Natural killer cell treated with Interleukin-12 subunit alpha and Interleukin-12 subunit beta and Interleukin-15 and Interleukin-18, amount 100 ng/mL, for 72 hours (primary cell): ENCODE data around the gene EDC4. TPM values are rescaled to one million over a fixed set of nuclear protein-coding genes. Genes with fewer than 3 reads are reported as not detected.

ENCODE experiments used
- ATAC-seq, 2 donors: fragments of 150-1000 bp; cut with Tn5 transposase in 1 of 2; sonication (Bioruptor Pico), chemical (Tn5 transposase) in 1 of 2; 2 replicates each; pipeline ENCODE4 v1.10.0; 2021
- DNase-seq: peaks from one replicate; pipeline ENCODE4 v3.0.0; 2022; ENCODE audit warnings: low spot score
- H3K27ac Mint-ChIP-seq, 2 donors: 1 replicate in 1 of 2; 2 replicates in 1 of 2; pipeline ENCODE4 v1.8.0; 2022; ENCODE audit warnings: mixed read lengths in 2 of 2, mild to moderate bottlenecking in 1 of 2, moderate library complexity in 1 of 2
- H3K27me3 Mint-ChIP-seq, 2 donors: 1 replicate in 1 of 2; 2 replicates in 1 of 2; pipeline ENCODE4 v1.8.0; 2022; ENCODE audit warnings: mixed read lengths in 2 of 2
- H3K36me3 Mint-ChIP-seq: one replicate; pipeline ENCODE4 v1.8.0; 2022; ENCODE audit warnings: mixed read lengths
- H3K4me1 Mint-ChIP-seq, 2 donors: 1 replicate in 1 of 2; 2 replicates in 1 of 2; pipeline ENCODE4 v1.8.0; 2022; ENCODE audit warnings: low read depth in 2 of 2, mixed read lengths in 2 of 2, mild to moderate bottlenecking in 1 of 2
- H3K4me3 Mint-ChIP-seq: one replicate; pipeline ENCODE4 v1.8.0; 2022; ENCODE audit warnings: mixed read lengths
- H3K9me3 Mint-ChIP-seq: 2 replicates; pipeline ENCODE4 v1.8.0; 2022; ENCODE audit warnings: mixed read lengths
- total RNA-seq, 2 donors: library from RNA; stranded (reverse); gene quantifications; one replicate each; pipeline ENCODE4 v1.2.3, GENCODE V29; 2022

The EDC4 gene
- total RNA-seq, 2 donors from 2014 or later = 100 to 151 TPM

DNA sequence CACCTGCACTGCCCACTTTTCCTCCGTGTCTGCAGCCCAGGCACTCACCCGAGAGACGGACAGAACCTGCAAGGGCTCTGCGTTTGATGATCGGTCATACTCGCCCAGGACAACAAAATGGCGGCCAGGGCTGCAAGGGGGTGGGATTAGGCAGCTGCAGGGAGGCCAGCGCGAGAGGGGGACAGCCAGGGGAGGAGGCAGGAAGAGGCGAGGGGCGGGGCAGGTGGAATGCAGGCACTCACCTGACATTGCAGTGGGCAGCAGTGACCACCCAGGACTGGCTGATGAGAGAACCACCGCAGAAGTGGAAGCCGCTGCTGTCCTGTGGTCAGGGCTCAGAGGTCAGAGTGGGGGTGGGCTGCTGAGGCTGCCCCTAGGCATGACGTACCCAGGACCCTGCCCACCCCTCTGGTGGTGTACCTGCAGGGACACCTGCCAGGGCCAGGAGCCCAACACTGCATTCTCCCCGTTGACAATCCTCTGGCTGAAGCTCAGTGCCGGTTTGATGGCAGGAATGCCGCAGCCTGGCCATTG, 57.9 kb downstream of the EDC4 start:
- no peak overlapping the region for H3K27ac Mint-ChIP-seq
- H3K4me3 Mint-ChIP-seq = no peak overlapping the region
- DNase-seq = no peak
- H3K36me3 Mint-ChIP-seq = peaks cover 9% of the 10 kb centered on the region
- H3K4me1 Mint-ChIP-seq = peaks cover 16 to 19% of the 10 kb centered on the region in 2 donors
- no peak for ATAC-seq
- H3K27me3 Mint-ChIP-seq = no peaks in the 10 kb centered on the region
- H3K9me3 Mint-ChIP-seq = no peaks in the 10 kb centered on the region

Other genes starting within 250 kb of the EDC4 start
- 10 to 100 TPM; 33.8 to 89.7 TPM for gene CARMIL2, start 227.9 kb upstream of the EDC4 start, total RNA-seq
- 10 to 100 TPM; 54.9 to 91.3 TPM for gene ACD, start 212.8 kb upstream of the EDC4 start, total RNA-seq
- gene PARD6A, start 212.1 kb upstream of the EDC4 start, total RNA-seq = 1 to 10 TPM; 6.3 to 8.0 TPM
- 10 to 100 TPM in 1 of 2 donors, 1 to 10 TPM in 1; 8.1 to 12.2 TPM for gene ENKD1, start 206.3 kb upstream of the EDC4 start, total RNA-seq
- gene C16orf86, start 206.2 kb upstream of the EDC4 start, total RNA-seq = 1 to 10 TPM; 1.6 to 1.9 TPM
- 10 to 100 TPM; 14.8 to 22.0 TPM for gene GFOD2, start 153.7 kb upstream of the EDC4 start, total RNA-seq
- gene RANBP10, start 66.5 kb upstream of the EDC4 start, total RNA-seq = 10 to 100 TPM; 28.0 to 31.0 TPM
- gene TSNAXIP1, start 66.2 kb upstream of the EDC4 start, total RNA-seq = 1 to 10 TPM in 1 of 2 donors, under 1 TPM in 1; 0.24 to 1.1 TPM
- gene THAP11, start 30.7 kb upstream of the EDC4 start, total RNA-seq = 10 to 100 TPM; 30.5 to 45.9 TPM
- gene NUTF2, start 26.1 kb upstream of the EDC4 start, total RNA-seq = 100 to 1,000 TPM; 114 to 124 TPM
- 10 to 100 TPM; 51.6 to 83.7 TPM for gene CENPT, start 25.4 kb upstream of the EDC4 start, total RNA-seq
- 1 to 10 TPM in 1 of 2 donors, not detected in 1; 1.2 TPM for gene NRN1L, start 11.8 kb downstream of the EDC4 start, total RNA-seq
- gene PSKH1, start 20.2 kb downstream of the EDC4 start, total RNA-seq = 10 to 100 TPM; 15.4 to 20.1 TPM
- 10 to 100 TPM in 1 of 2 donors, 1 to 10 TPM in 1; 8.4 to 15.6 TPM for gene CTRL, start 58.8 kb downstream of the EDC4 start, total RNA-seq
- 100 to 1,000 TPM; 259 to 316 TPM for gene PSMB10, start 63.8 kb downstream of the EDC4 start, total RNA-seq
- 10 to 100 TPM; 11.4 to 44.7 TPM for gene LCAT, start 71.1 kb downstream of the EDC4 start, total RNA-seq
- gene SLC12A4, start 95.6 kb downstream of the EDC4 start, total RNA-seq = 10 to 100 TPM; 32.9 to 84.4 TPM
- not detected for gene DPEP3, start 107.4 kb downstream of the EDC4 start, total RNA-seq
- 1 to 10 TPM; 2.2 to 2.3 TPM for gene DPEP2, start 126.4 kb downstream of the EDC4 start, total RNA-seq
- gene DPEP2NB, start 142.9 kb downstream of the EDC4 start, total RNA-seq = not detected
- 10 to 100 TPM; 16.2 to 20.1 TPM for gene DDX28, start 150.2 kb downstream of the EDC4 start, total RNA-seq
- gene DUS2, start 150.2 kb downstream of the EDC4 start, total RNA-seq = 10 to 100 TPM; 23.3 to 43.5 TPM
- 100 to 1,000 TPM in 1 of 2 donors, 10 to 100 TPM in 1; 91.9 to 131 TPM for gene NFATC3, start 212.3 kb downstream of the EDC4 start, total RNA-seq